NCI-H2107 treated with DMSO at 0.1 percent for 48 hours (cell line): ENCODE results near the gene SLC7A14.
A peak's percentile ranks its signal among the peaks of the same experiment; 100 is the strongest.

Experiments used
- DNase-seq: peaks from one replicate; lab custom pipeline; 2025; ENCODE audit not compliant: unreplicated experiment; lab: John Stamatoyannopoulos, UW

Gene SLC7A14

GRCh38 chr3:170431054-170431453, 154.8 kb downstream of the SLC7A14 start:
- no peak for DNase-seq

GRCh38 chr3:170429050-170429449, 156.8 kb downstream of the SLC7A14 start:
- peak; percentile 12 for DNase-seq

GRCh38 chr3:170428095-170428494, 157.8 kb downstream of the SLC7A14 start:
- DNase-seq = no peak

- DNase-seq = peak; percentile 93
Measured at GRCh38 chr3:170426240-170426797, 159.6 kb downstream of the SLC7A14 start.

- peak; percentile 98 for DNase-seq
Measured at GRCh38 chr3:170425491-170426239, 160.2 kb downstream of the SLC7A14 start.

- DNase-seq = no peak
Measured at GRCh38 chr3:170424879-170425278, 161.0 kb downstream of the SLC7A14 start.

- DNase-seq = no peak
Measured at GRCh38 chr3:170423001-170423615, 162.8 kb downstream of the SLC7A14 start.

GRCh38 chr3:170421758-170422157, 164.1 kb downstream of the SLC7A14 start:
- no peak for DNase-seq

- DNase-seq = no peak
Measured at GRCh38 chr3:170421111-170421641, 164.7 kb downstream of the SLC7A14 start.

GRCh38 chr3:170420307-170420821, 165.5 kb downstream of the SLC7A14 start:
- no peak for DNase-seq

- no peak for DNase-seq
Measured at GRCh38 chr3:170419557-170420087, 166.3 kb downstream of the SLC7A14 start.

GRCh38 chr3:170418422-170419398, 167.2 kb downstream of the SLC7A14 start, which contains the start of gene CLDN11:
CLDN11 (plus strand) TSS chr3:170418868; CDS start chr3:170419067, 199 bp downstream.
- DNase-seq = peak; percentile 38

GRCh38 chr3:170417090-170417489, 168.8 kb downstream of the SLC7A14 start:
- no peak for DNase-seq

- peak; percentile 92 for DNase-seq
Measured at GRCh38 chr3:170414202-170414663, 171.6 kb downstream of the SLC7A14 start.

- peak; percentile 53 for DNase-seq
Measured at GRCh38 chr3:170413291-170413690, 172.6 kb downstream of the SLC7A14 start.

- peak; percentile 45 for DNase-seq
Measured at GRCh38 chr3:170410428-170411029, 175.3 kb downstream of the SLC7A14 start.
